ENCODE results near the gene ACSL4.

ACSL4 gene

DNA sequence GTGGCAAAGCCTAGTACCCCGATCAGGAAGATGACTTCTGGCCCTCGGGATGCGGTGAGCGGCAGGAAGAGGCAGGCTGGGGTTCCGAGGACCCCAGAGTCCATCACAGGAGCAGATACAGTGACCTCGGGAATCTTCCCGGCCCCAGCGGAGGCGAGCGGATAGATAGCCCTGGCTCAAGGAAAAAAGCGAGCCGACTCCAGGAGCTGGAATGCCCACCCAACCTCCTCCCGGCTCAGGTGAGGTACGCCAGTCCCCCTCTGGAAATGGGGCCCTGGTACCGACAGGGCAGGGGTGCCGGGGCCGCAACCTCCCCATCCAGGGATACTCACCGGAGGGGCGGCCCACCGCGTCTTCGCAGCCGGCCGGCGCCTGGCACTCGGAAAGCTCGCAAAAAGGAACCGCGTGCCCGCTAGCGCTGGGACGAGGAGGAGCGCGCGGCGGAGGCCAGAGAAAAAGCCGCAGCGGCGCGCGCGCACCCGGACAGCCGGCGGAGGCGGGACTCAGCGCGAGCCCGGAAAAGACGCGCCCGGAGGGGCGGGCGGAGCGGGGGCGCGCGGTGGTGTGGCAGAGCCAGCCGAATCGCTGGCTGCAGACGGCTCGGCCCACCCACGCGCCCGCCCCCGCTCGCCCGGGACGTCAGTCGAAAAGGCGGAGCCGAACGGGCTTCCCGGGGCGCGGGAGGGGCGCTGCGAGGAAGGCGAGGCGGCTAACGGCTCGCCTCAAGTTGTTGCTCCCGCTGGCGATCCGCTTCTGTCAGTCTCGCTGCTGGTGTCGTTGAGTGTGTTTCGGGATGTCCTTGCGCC is at the start of gene ACSL4:
TSS of gene ACSL4 (minus strand) at position 451 of the 806 bp plus-strand sequence. CDS start 49,894 bp downstream, outside the sequence.
- H3K27me3 ChIP-seq, result peaks cover 30 to 96% (median 90%) of the 10 kb centered on the region in 11 experiments
- H3K4me3 ChIP-seq, result peak within 1 kb of the TSS; percentile 75 to 90 (median 81)
- H3K4me1 ChIP-seq, result peaks cover 3 to 35% (median 9%) of the 10 kb centered on the region in 10 experiments; a peak in 11 of 20 replicates
- H4K20me1 ChIP-seq, result peaks cover 0 to 24% (median 14%) of the 10 kb centered on the region in 11 experiments; a peak in 11 of 22 replicates
- peak within 1 kb of the TSS; percentile 50 to 83 (median 77) for H3K4me2 ChIP-seq
- peak within 1 kb of the TSS; percentile 91 to 98 (median 96) for H3K27ac ChIP-seq
- H3K9ac ChIP-seq, result peak within 1 kb of the TSS; percentile 86 to 99 (median 96)
- peaks cover 0 to 17% (median 3%) of the 10 kb centered on the region in 11 experiments; a peak in 6 of 22 replicates for H3K9me3 ChIP-seq (replicated peaks in 1 of 11)
- peaks cover 0 to 15% (median 0%) of the 10 kb centered on the region in 11 experiments; a peak in 6 of 22 replicates for H3K36me3 ChIP-seq
- no peak for TF ChIP-seq Cebpa-rat (IDR thresholded peaks at IDR 0.05)

DNA sequence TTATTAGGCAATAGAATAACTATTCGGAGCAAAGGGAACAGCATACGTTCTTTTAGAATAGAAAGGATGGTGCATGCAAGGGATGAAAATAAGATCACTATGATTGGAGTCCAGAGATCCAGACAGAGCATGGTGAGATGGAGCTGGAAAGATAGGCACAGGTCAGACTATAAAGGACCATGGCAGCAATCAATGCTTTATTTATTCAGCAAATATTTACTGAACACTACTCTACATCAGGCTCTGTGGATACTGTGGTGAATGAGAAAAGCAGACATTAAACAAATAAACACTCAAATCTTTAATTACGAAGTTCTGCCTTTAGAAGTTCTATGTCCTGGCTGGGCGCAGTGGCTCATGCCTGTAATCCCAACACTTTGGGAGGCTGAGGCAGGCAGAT is 44.7 kb upstream of the ACSL4 start:
- Histone ChIP-seq H3K36me3 (no peaks in the 10 kb centered on the region), H4K20me1 (no peaks in the 10 kb centered on the region), H3K4me1 (peaks cover 0 to 5% (median 0%) of the 10 kb centered on the region in 10 experiments; a peak in 1 of 20 replicates), H3K27ac (no peak overlapping the region), H3K9me3 (replicated peaks in 1 of 11) (no peaks in the 10 kb centered on the region), H3K9ac (no peak overlapping the region), H3K4me3 (no peak overlapping the region), H3K27me3 (peaks cover 38 to 92% (median 77%) of the 10 kb centered on the region in 11 experiments), H3K4me2 (no peak overlapping the region)
- TF ChIP-seq Cebpa-rat (IDR thresholded peaks at IDR 0.05), result no peak

- no peak overlapping the region for H3K4me2 ChIP-seq
- H3K27me3 ChIP-seq, result peaks cover 32 to 92% (median 74%) of the 10 kb centered on the region in 11 experiments; a peak in 21 of 22 replicates
- no peak overlapping the region for H3K4me3 ChIP-seq
- no peaks in the 10 kb centered on the region for H3K9me3 ChIP-seq (replicated peaks in 1 of 11)
- no peak for TF ChIP-seq Cebpa-rat (IDR thresholded peaks at IDR 0.05)
- H3K27ac ChIP-seq, result no peak overlapping the region
- H3K4me1 ChIP-seq, result no peaks in the 10 kb centered on the region; a peak in 1 of 20 replicates
- no peak overlapping the region for H3K9ac ChIP-seq
- no peaks in the 10 kb centered on the region for H4K20me1 ChIP-seq
- H3K36me3 ChIP-seq, result no peaks in the 10 kb centered on the region
Measured at GRCh38 chrX:109776986-109777385, 43.9 kb upstream of the ACSL4 start.

GRCh38 chrX:109776432-109776831 is 43.4 kb upstream of the ACSL4 start:
- H3K9ac ChIP-seq, result no peak overlapping the region
- H3K9me3 ChIP-seq (replicated peaks in 1 of 11), result 0 out of 22 replicates have a peak, but pooled peaks cover 0 to 2% (median 0%) of the 10 kb centered on the region in 11 experiments
- no peak overlapping the region for H3K27ac ChIP-seq
- H3K36me3 ChIP-seq, result no peaks in the 10 kb centered on the region
- H4K20me1 ChIP-seq, result no peaks in the 10 kb centered on the region
- TF ChIP-seq Cebpa-rat (IDR thresholded peaks at IDR 0.05), result no peak
- H3K27me3 ChIP-seq, result peaks cover 32 to 90% (median 71%) of the 10 kb centered on the region in 11 experiments; a peak in 21 of 22 replicates
- no peak overlapping the region for H3K4me2 ChIP-seq
- H3K4me3 ChIP-seq, result no peak overlapping the region
- H3K4me1 ChIP-seq, result no peaks in the 10 kb centered on the region; a peak in 1 of 20 replicates

GRCh38 chrX:109775386-109775785 is 42.3 kb upstream of the ACSL4 start:
- H3K27ac ChIP-seq, result no peak overlapping the region
- no peaks in the 10 kb centered on the region for H3K36me3 ChIP-seq
- H3K4me3 ChIP-seq, result no peak overlapping the region
- no peaks in the 10 kb centered on the region for H4K20me1 ChIP-seq
- H3K27me3 ChIP-seq, result peaks cover 21 to 90% (median 68%) of the 10 kb centered on the region in 11 experiments; a peak in 21 of 22 replicates
- TF ChIP-seq Cebpa-rat (IDR thresholded peaks at IDR 0.05), result no peak
- no peaks in the 10 kb centered on the region; a peak in 1 of 20 replicates for H3K4me1 ChIP-seq
- H3K9ac ChIP-seq, result no peak overlapping the region
- H3K4me2 ChIP-seq, result no peak overlapping the region
- peaks cover 0 to 12% (median 4%) of the 10 kb centered on the region in 11 experiments; a peak in 15 of 22 replicates for H3K9me3 ChIP-seq (replicated peaks in 1 of 11)

- Histone ChIP-seq H3K9ac (no peak overlapping the region), H3K4me1 (no peaks in the 10 kb centered on the region; a peak in 1 of 20 replicates), H3K4me2 (no peak overlapping the region), H3K9me3 (replicated peaks in 1 of 11) (peaks cover 6 to 19% (median 11%) of the 10 kb centered on the region in 11 experiments; a peak in 19 of 22 replicates), H4K20me1 (no peaks in the 10 kb centered on the region), H3K27me3 (peaks cover 21 to 90% (median 67%) of the 10 kb centered on the region in 11 experiments; a peak in 21 of 22 replicates), H3K27ac (no peak overlapping the region), H3K4me3 (no peak overlapping the region), H3K36me3 (no peaks in the 10 kb centered on the region)
- TF ChIP-seq Cebpa-rat (IDR thresholded peaks at IDR 0.05), result no peak
Measured at GRCh38 chrX:109774706-109775105, 41.6 kb upstream of the ACSL4 start.

DNA sequence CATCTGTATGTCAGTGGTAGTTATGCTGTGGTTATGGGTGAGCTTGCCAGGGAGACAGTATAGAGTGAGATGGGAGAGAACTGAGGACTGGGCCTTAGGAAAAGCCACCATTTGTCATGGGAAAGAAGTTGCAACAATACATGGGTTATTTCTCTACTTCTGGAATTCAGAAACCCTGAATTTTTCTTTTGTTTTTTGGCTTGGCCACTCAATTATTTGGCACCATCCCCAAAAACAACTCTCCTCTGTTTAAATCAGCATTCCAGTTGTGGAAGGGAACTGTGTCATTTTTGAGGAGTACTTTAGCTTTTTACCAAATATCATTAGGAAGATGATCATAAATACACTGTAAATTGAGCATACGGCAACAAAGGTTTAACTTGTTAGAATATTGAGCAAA is 41.1 kb upstream of the ACSL4 start:
- Histone ChIP-seq H3K9me3 (replicated peaks in 1 of 11) (peaks cover 11 to 25% (median 16%) of the 10 kb centered on the region in 11 experiments; a peak in 20 of 22 replicates), H3K27me3 (peaks cover 19 to 90% (median 64%) of the 10 kb centered on the region in 11 experiments; a peak in 21 of 22 replicates), H3K27ac (no peak overlapping the region), H3K4me1 (no peaks in the 10 kb centered on the region; a peak in 1 of 20 replicates), H3K4me2 (no peak overlapping the region), H3K9ac (no peak overlapping the region), H4K20me1 (no peaks in the 10 kb centered on the region), H3K4me3 (no peak overlapping the region), H3K36me3 (no peaks in the 10 kb centered on the region)
- no peak for TF ChIP-seq Cebpa-rat (IDR thresholded peaks at IDR 0.05)

GRCh38 chrX:109773374-109773773 is 40.3 kb upstream of the ACSL4 start:
- H3K27me3 ChIP-seq, result peaks cover 16 to 93% (median 64%) of the 10 kb centered on the region in 11 experiments; a peak in 21 of 22 replicates
- peaks cover 14 to 30% (median 22%) of the 10 kb centered on the region in 11 experiments; a peak in 20 of 22 replicates for H3K9me3 ChIP-seq (replicated peaks in 1 of 11)
- H3K27ac ChIP-seq, result no peak overlapping the region
- H4K20me1 ChIP-seq, result no peaks in the 10 kb centered on the region
- no peak overlapping the region for H3K4me2 ChIP-seq
- H3K36me3 ChIP-seq, result no peaks in the 10 kb centered on the region
- no peaks in the 10 kb centered on the region; a peak in 1 of 20 replicates for H3K4me1 ChIP-seq
- H3K4me3 ChIP-seq, result no peak overlapping the region
- H3K9ac ChIP-seq, result no peak overlapping the region
- TF ChIP-seq Cebpa-rat (IDR thresholded peaks at IDR 0.05), result no peak

DNA sequence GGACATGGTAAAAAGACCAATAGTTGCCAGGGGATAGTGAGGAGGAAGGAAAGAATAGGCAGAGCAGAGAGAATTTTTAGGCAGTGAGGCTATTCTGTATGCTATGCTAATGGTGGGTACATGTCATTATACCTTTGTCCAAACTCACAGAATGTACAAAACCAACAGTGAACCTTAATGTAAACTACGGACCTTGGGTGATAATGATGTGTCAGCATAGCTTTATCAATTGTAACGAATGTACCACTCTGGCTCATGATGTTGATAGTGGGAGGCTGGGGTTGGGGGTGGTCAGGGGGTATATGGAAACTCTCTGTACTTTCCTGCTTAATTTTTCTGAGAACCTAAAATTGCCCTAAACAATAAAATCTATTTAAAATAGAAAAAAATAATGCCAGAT is 37.7 kb upstream of the ACSL4 start:
- H4K20me1 ChIP-seq, result no peaks in the 10 kb centered on the region
- no peak overlapping the region for H3K4me3 ChIP-seq
- H3K9me3 ChIP-seq (replicated peaks in 1 of 11), result peaks cover 16 to 42% (median 30%) of the 10 kb centered on the region in 11 experiments; a peak in 21 of 22 replicates
- no peak overlapping the region for H3K4me2 ChIP-seq
- no peak for TF ChIP-seq Cebpa-rat (IDR thresholded peaks at IDR 0.05)
- no peaks in the 10 kb centered on the region; a peak in 1 of 20 replicates for H3K4me1 ChIP-seq
- H3K27me3 ChIP-seq, result peaks cover 0 to 93% (median 60%) of the 10 kb centered on the region in 11 experiments; a peak in 21 of 22 replicates
- no peak overlapping the region for H3K9ac ChIP-seq
- H3K36me3 ChIP-seq, result no peaks in the 10 kb centered on the region
- no peak overlapping the region for H3K27ac ChIP-seq
